KOPT-K1 (cell line): ENCODE data around the gene RNF4.
A peak's percentile ranks its signal among the peaks of the same experiment; 100 is the strongest.
"Not testable (repeated sequence)": the region's sequence is repeated elsewhere in the genome, so short reads cannot be mapped to it uniquely, and the experiment has no call there.

Source experiments
- H3K27ac ChIP-seq: fragments of 200-600 bp; sonication (generic); 2 replicates; pipeline ENCODE4 v1.5.1; 2016; ENCODE audit warnings: antibody characterized with exemption, mild to moderate bottlenecking, low read depth, low read length; ENCODE audit not compliant: poor library complexity, severe bottlenecking
- H3K36me3 ChIP-seq: fragments of 200-600 bp; sonication (generic); 2 replicates; pipeline ENCODE4 v1.5.1; 2017; ENCODE audit warnings: antibody characterized with exemption, mild to moderate bottlenecking, low read length, moderate library complexity; ENCODE audit not compliant: insufficient read depth
- H3K9me3 ChIP-seq: fragments of 200-600 bp; sonication (generic); 2 replicates; pipeline ENCODE4 v1.5.1; 2017; ENCODE audit warnings: antibody characterized with exemption, low read length, mild to moderate bottlenecking; ENCODE audit not compliant: insufficient read depth, poor library complexity, severe bottlenecking

RNF4 gene

GRCh38 chr4:2468456-2469191 lies at the start of gene RNF4:
RNF4 (plus strand) TSS chr4:2469106; CDS start chr4:2490494, 21,388 bp downstream.
- Histone ChIP-seq H3K27ac (peak within 1 kb of the TSS; percentile 94), H3K9me3 (no peaks in the 10 kb centered on the region), H3K36me3 (peaks cover 30% of the 10 kb centered on the region)

GRCh38 chr4:2419814-2420213 lies 49.1 kb upstream of the RNF4 start:
- H3K36me3 ChIP-seq: no peaks in the 10 kb centered on the region

GRCh38 chr4:2421928-2422327 lies 47.0 kb upstream of the RNF4 start:
- H3K36me3 ChIP-seq: no peaks in the 10 kb centered on the region
- H3K9me3 ChIP-seq: no peaks in the 10 kb centered on the region
- H3K27ac ChIP-seq: no peak overlapping the region

More at GRCh38 chr4:2419814-2420213, 49.1 kb upstream of the RNF4 start:
- Histone ChIP-seq H3K27ac (no peak overlapping the region), H3K9me3 (no peaks in the 10 kb centered on the region)

DNA sequence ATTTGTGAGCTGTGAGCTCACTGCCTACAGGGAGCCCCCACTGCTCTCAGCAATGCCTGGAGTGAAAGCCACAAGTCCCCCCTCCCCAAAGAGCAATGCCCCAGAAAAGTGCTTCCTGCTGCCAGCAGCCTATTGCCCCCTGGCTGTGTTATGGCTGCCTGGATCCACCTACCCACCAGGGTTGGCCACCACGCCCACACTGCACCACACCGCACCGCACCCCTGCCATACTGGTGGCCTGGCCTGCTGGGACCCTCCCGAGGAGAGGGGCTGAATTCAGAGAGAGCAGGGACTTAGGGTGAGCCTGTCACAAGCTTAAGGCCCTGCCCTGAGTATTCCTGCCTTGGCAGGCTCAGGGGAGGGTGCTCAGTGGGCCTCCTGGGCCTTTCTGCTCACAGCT lies 45.8 kb upstream of the RNF4 start:
- Histone ChIP-seq H3K9me3 (no peaks in the 10 kb centered on the region), H3K36me3 (no peaks in the 10 kb centered on the region), H3K27ac (no peak overlapping the region)

DNA sequence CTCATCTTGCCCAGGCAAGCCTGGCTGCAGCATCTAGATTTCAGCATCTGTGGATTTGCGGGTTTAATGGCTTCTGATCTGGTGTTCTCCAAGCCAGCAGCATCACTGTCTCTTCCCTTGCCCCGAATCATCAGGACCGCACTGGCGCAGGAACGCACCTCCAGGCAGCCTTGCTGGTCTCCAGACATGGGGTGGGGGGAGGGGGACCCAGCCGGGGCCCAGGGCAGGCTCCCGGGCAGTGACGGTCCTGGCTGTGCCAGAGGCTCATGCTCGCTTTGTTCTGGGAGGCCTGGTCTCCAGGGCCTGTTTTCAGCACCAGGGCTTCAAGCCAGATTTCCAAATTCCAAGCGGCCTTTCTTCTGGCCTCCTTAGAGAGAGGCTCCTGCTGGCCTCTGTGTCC lies 45.2 kb upstream of the RNF4 start:
- H3K9me3 ChIP-seq: no peaks in the 10 kb centered on the region
- H3K36me3 ChIP-seq: no peaks in the 10 kb centered on the region
- no peak overlapping the region for H3K27ac ChIP-seq

- Histone ChIP-seq H3K36me3 (no peaks in the 10 kb centered on the region), H3K9me3 (no peaks in the 10 kb centered on the region), H3K27ac (no peak overlapping the region)
Observed at GRCh38 chr4:2424581-2424980, 44.3 kb upstream of the RNF4 start.

DNA sequence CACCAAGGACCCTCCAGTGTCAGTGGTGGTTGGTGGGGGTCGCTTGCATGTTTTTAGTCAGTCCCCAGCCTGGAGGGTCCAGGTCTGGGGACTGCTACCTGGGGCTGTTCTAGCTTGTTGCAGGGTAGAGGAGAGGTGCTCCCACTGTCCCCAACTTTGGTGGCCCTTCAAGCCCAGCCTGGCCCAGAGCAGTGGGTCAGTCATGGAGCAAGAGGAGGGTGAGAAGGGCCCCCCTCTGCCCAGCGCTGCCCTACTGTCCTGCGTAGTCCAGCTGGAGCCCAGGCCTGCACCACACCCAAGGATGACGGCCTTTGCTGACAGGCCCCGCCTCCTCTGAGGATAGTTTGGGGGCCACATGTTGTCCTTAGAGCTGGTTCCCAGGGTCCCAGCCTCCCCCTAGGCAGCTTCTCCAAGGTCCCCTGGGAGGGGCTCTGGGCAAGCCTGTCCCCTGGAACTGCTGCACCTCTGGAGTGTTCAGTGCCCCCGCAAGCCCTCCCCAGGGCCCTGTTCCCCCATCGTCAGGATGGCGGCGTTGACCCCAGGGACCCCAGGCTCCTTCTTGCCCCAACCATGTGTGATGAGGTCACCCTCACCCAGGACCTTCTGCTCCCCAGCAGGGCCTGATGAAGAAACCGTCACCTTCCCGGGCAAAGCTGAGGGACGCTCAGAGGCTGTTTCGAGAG lies 43.4 kb upstream of the RNF4 start:
- Histone ChIP-seq H3K27ac (no peak overlapping the region), H3K9me3 (no peaks in the 10 kb centered on the region), H3K36me3 (no peaks in the 10 kb centered on the region)

DNA sequence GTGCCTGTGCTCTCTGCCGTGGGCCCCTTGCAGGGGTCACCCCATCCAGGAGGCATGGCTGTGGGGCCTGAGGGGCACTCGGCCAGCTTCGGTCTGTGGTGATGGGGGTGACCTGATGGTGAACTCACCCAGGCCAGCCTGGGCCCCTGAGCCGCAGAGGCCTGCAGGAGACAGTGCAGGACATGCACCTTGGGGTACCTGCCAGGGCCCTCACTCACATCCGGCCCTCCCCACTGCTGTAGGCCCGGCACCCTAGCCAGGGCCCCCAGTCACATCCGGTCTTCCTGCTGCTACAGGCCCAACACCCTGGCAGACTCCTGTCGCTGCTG lies 42.9 kb upstream of the RNF4 start:
- Histone ChIP-seq H3K9me3 (no peaks in the 10 kb centered on the region), H3K36me3 (no peaks in the 10 kb centered on the region), H3K27ac (no peak overlapping the region)

DNA sequence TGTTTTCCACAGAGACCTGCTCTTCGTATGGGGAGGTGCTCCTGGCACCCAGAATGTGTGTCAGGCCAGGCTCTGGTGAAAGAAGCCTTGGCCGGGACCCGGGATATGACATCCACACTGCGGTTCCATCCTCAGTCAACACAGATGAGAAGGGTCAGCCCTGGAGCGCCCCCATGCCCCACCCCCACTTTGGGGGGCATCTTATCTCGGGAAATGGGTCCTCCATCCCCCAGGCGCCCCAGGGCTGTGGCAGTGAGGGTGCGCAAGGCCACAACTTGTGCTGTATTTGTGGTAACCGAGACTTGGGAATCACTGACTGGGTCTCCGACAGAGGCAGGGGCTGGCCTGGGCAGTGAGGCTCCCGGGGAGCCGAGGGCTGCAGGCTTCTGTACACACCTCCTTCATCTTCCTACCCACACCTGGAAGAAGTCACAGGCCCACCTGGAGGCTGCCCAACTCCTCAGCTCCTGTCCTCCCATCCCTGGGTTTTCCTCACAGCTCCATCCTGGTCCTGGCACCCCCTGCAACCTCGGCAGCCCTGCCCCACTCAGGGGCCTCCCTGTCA lies 42.1 kb upstream of the RNF4 start:
- Histone ChIP-seq H3K9me3 (no peaks in the 10 kb centered on the region), H3K36me3 (no peaks in the 10 kb centered on the region), H3K27ac (no peak overlapping the region)

DNA sequence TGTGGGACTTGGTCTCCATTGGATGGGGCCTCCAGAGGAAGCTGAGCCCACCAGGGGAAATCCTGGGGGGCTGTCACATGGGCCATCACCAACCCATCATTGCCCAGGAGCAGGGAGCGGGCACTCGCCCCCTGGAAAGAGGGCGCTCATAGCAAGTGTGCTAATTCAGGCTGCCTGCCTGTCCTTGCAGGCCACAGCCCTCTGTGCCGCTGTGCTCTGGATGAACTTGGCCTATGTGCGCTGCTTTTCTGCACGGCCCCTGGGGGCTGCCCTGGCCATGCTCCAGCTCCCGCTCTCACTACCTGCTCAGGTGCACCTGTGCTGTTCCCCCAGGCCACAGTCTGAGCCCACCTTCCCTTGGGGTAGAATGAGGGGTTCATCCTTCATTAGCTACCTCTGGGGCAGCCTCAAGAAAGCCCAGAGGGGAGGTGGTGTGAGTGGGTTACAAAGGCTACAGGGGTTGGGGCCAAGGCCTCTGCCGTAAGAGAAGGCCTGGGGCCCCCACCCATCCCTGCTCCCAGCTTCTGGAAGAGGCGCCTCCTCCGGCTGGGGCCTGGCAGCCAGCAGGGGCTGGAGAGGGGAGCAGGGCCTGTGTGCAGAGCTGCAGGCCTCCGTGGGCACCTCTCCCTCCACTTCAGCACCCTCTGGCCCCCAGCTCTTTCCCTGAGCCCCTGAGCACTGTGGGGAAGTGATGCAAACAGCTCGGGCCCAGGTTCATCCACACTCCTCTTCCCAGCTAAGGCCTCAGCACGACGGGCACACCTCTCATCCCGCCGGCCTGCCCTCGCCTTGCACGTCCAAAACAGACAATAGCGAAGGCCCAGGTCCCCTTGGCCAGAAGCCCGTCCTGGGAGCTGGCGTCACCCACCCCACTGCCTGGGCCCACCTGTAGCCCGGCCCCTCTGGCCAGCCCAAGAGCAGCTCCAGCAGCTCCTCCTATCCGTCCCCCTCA lies 41.2 kb upstream of the RNF4 start:
- no peaks in the 10 kb centered on the region for H3K36me3 ChIP-seq
- H3K9me3 ChIP-seq: no peaks in the 10 kb centered on the region
- H3K27ac ChIP-seq: no peak overlapping the region

DNA sequence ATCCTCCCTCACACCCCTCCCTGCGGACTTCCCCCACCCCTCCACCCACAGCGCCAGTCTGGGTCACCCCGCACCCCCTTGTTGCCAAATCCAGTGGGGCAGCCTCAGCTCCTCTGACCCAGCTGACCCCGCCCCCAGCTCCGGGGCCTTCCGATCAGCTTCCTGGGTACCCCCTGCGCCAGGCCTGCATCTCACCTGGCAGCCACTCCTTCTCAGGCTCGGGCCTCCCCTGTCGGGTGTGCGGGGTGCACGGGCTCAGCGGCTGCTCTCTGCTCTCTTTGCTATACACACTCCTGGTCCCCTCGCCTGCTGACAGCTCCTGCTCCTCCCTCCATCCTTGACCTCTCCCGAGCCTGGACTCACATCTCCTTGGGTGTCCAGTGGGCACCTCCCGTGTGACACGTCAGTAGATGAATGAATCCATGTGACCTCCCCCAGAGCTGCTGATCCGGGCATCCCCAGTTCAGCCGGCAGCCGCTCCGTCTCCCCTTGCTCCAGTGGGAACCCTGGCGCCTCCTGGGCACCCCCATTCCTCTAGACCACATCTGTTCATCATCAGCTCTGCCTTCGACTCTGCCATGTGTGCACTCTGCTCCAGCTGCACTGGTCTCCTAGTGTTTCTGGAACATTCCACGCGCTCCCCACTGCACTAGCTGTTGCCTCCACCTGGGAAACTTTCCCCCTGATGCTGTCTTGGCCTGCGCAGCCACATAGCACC lies 40.3 kb upstream of the RNF4 start:
- no peaks in the 10 kb centered on the region for H3K9me3 ChIP-seq
- no peaks in the 10 kb centered on the region for H3K36me3 ChIP-seq
- H3K27ac ChIP-seq: no peak overlapping the region

DNA sequence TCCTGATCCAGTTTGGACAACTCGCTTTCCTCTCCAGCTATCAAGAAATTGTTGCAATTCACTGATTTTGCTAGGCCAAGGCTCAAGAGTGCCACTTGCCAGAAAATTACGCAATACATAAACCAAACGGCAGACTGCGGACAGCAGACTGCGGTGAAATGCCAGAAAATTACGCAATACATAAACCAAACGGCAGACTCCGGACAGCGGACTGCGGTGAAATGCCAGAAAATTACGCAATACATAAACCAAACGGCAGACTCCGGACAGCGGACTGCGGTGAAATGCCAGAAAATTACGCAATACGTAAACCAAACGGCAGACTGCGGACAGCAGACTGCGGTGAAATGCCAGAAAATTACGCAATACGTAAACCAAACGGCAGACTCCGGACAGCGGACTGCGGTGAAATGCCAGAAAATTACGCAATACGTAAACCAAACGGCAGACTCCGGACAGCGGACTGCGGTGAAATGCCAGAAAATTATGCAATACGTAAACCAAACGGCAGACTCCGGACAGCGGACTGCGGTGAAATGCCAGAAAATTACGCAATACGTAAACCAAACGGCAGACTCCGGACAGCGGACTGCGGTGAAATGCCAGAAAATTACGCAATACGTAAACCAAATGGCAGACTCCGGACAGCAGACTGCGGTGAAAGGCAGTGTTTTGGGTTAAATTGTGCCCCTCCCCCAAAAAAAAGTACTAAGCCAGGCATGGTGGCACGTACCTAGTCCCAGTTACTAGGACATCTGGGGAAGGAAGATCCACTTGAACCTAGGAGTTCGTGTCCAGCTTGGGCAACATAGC lies 38.8 kb upstream of the RNF4 start:
- not testable (repeated sequence) for H3K27ac ChIP-seq, H3K9me3 ChIP-seq, H3K36me3 ChIP-seq

GRCh38 chr4:2432004-2432403 lies 36.9 kb upstream of the RNF4 start:
- Histone ChIP-seq H3K36me3 (no peaks in the 10 kb centered on the region), H3K9me3 (no peaks in the 10 kb centered on the region), H3K27ac (no peak overlapping the region)

DNA sequence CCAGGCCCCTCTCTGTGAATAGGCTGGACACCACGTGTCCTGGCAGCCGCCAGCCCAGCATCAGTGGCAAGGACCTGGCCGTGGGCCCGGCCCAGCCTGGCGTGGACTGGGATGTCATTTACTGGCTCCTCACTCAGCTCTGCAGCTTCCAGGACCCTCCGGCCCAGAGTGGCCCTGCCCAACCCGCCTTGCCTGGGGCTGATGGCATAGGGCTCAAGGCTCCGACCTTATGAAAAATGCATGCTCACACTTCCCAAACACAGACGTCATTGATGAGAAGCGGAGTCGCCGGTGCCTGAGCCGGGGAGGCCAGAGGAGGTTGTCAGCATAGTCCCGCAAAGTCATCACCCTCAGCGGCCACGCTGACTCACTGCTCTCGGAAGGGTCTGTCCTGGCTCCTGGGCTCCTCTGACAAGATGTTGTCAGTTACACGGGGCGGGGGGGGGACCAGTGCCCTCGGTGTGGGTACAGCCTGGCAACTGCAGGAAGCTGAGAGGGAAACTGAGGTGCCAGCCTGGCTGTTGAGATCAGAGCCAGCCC lies 35.8 kb upstream of the RNF4 start:
- no peaks in the 10 kb centered on the region for H3K9me3 ChIP-seq

More for the DNA sequence above, 35.8 kb upstream of the RNF4 start:
- H3K36me3 ChIP-seq: no peaks in the 10 kb centered on the region
- H3K27ac ChIP-seq: no peak overlapping the region
